Mesenchymal stem cell (in vitro differentiated cells and primary cell): Measurements from ENCODE around the gene PLEK.
"Not testable (repeated sequence)": the region's sequence is repeated elsewhere in the genome, so short reads cannot be mapped to it uniquely, and the experiment has no call there.

Source experiments
- DNase-seq: peaks from one replicate; pipeline ENCODE4 v3.0.0-alpha.2; 2013
- H2AFZ ChIP-seq: one replicate; pipeline ENCODE4 v1.6.1; 2013; ENCODE audit warnings: low read depth, mild to moderate bottlenecking, control low read depth, inconsistent platforms, low read length, moderate library complexity
- H2AK5ac ChIP-seq: 2 replicates; pipeline ENCODE4 v1.6.1; 2013; ENCODE audit warnings: low read length, moderate library complexity, mild to moderate bottlenecking, inconsistent platforms; ENCODE audit not compliant: severe bottlenecking
- H2BK120ac ChIP-seq: one replicate; pipeline ENCODE4 v1.6.1; 2013; ENCODE audit warnings: low read depth, mild to moderate bottlenecking, inconsistent platforms, low read length, moderate library complexity
- H2BK12ac ChIP-seq, 2 experiments: one replicate each; pipeline ENCODE4 v1.6.1; 2013; ENCODE audit warnings: inconsistent platforms in 2 of 2, low read length in 2 of 2, mild to moderate bottlenecking in 2 of 2, moderate library complexity in 2 of 2, control low read depth in 1 of 2
- H2BK15ac ChIP-seq: one replicate; pipeline ENCODE4 v1.6.1; 2013; ENCODE audit warnings: mild to moderate bottlenecking, low read depth, inconsistent platforms; ENCODE audit not compliant: poor library complexity, severe bottlenecking
- H2BK5ac ChIP-seq: 2 replicates; pipeline ENCODE4 v1.6.1; 2013; ENCODE audit warnings: low read depth, mild to moderate bottlenecking, low read length, control low read depth, inconsistent platforms; ENCODE audit not compliant: poor library complexity, severe bottlenecking
- H3K14ac ChIP-seq, 2 experiments: one replicate each; pipeline ENCODE4 v1.6.1; 2013; ENCODE audit warnings: inconsistent platforms in 2 of 2, low read length in 2 of 2, control low read depth in 1 of 2, mild to moderate bottlenecking in 1 of 2, moderate library complexity in 1 of 2
- H3K18ac ChIP-seq, 2 experiments: one replicate each; pipeline ENCODE4 v1.6.1; 2013; ENCODE audit warnings: inconsistent platforms in 2 of 2, low read length in 2 of 2, control low read depth in 1 of 2, low read depth in 1 of 2, mild to moderate bottlenecking in 1 of 2
- H3K23ac ChIP-seq, 2 experiments: one replicate each; pipeline ENCODE4 v1.6.1; 2013; ENCODE audit warnings: inconsistent platforms in 2 of 2, low read length in 2 of 2, mild to moderate bottlenecking in 2 of 2, moderate library complexity in 2 of 2, control low read depth in 1 of 2
- H3K27ac ChIP-seq: 2 replicates; pipeline ENCODE4 v1.5.1; 2013; ENCODE audit warnings: mild to moderate bottlenecking, moderate library complexity, low read length, control low read depth, inconsistent platforms; ENCODE audit not compliant: poor library complexity, severe bottlenecking
- H3K27me3 ChIP-seq, 2 experiments: 2 replicates each; pipeline versions ENCODE4 v1.6.1 to v1.7.0; 2013; ENCODE audit warnings: low read length in 2 of 2, mild to moderate bottlenecking in 2 of 2, moderate library complexity in 2 of 2, control low read depth in 1 of 2, inconsistent platforms in 1 of 2; ENCODE audit not compliant: control insufficient read depth in 1 of 2, insufficient read depth in 1 of 2
- H3K36me3 ChIP-seq, 2 experiments: 2 replicates each; pipeline versions ENCODE4 v1.6.1 to v1.7.0; 2013; ENCODE audit warnings: low read length in 2 of 2, control low read depth in 1 of 2, inconsistent platforms in 1 of 2, low read depth in 1 of 2, mild to moderate bottlenecking in 1 of 2; ENCODE audit not compliant: insufficient read depth in 2 of 2, control insufficient read depth in 1 of 2
- H3K4ac ChIP-seq, 2 experiments: one replicate each; pipeline ENCODE4 v1.6.1; 2013; ENCODE audit warnings: inconsistent platforms in 2 of 2, low read length in 2 of 2, mild to moderate bottlenecking in 2 of 2, moderate library complexity in 2 of 2, control low read depth in 1 of 2, low read depth in 1 of 2
- H3K4me1 ChIP-seq: 2 replicates; pipeline ENCODE4 v1.6.1; 2013; ENCODE audit warnings: low read depth, low read length, control low read depth; ENCODE audit not compliant: control insufficient read depth, insufficient read depth
- H3K4me2 ChIP-seq: 2 replicates; pipeline ENCODE4 v1.6.1; 2013; ENCODE audit warnings: low read length, mild to moderate bottlenecking, inconsistent platforms; ENCODE audit not compliant: poor library complexity, severe bottlenecking
- H3K4me3 ChIP-seq, 2 experiments: 2 replicates each; pipeline versions ENCODE4 v1.5.1 to v1.7.0; 2013; ENCODE audit warnings: low read length in 2 of 2, mild to moderate bottlenecking in 2 of 2, control low read depth in 1 of 2, low read depth in 1 of 2; ENCODE audit not compliant: insufficient read depth in 1 of 2
- H3K79me1 ChIP-seq: replicated peaks from 2 replicates; pipeline ENCODE4 v1.6.1; 2013; ENCODE audit warnings: mild to moderate bottlenecking, control low read depth, low read length, inconsistent platforms; ENCODE audit not compliant: poor library complexity, severe bottlenecking
- H3K9ac ChIP-seq: 2 replicates; pipeline ENCODE4 v1.7.0; 2013; ENCODE audit warnings: mild to moderate bottlenecking, low read length, moderate library complexity
- H3K9me3 ChIP-seq: 2 replicates; pipeline ENCODE4 v1.7.0; 2013; ENCODE audit warnings: mild to moderate bottlenecking, low read length; ENCODE audit not compliant: control insufficient read depth
- H4K8ac ChIP-seq: one replicate; pipeline ENCODE4 v1.6.1; 2013; ENCODE audit warnings: inconsistent platforms, mild to moderate bottlenecking, low read length, moderate library complexity
- H4K91ac ChIP-seq: one replicate; pipeline ENCODE4 v1.6.1; 2013; ENCODE audit warnings: mild to moderate bottlenecking, low read length, inconsistent platforms
- WGBS: methylation state at CpG from one replicate; pipeline ENCODE4 v1.1.7; 2013; ENCODE audit warnings: mixed read lengths; 5-methylcytosine and 5-hydroxymethylcytosine counted together

PLEK gene

GRCh38 chr2:68441179-68441993 is 76.3 kb downstream of the PLEK start:
- peak; percentile 87 for DNase-seq
- Histone ChIP-seq H3K9me3 (no peaks in the 10 kb centered on the region), H3K4me3 (no peak overlapping the region), H3K27me3 (peaks cover 4 to 8% of the 10 kb centered on the region in 2 experiments), H2BK15ac (no peak overlapping the region), H2BK120ac (no peak overlapping the region), H3K79me1 (no peaks in the 10 kb centered on the region), H3K4me1 (no peaks in the 10 kb centered on the region), H3K14ac (no peak overlapping the region), H2BK5ac (no peak overlapping the region), H2AK5ac (no peak overlapping the region), H3K23ac (no peak overlapping the region), H2AFZ (no peak overlapping the region), H3K4me2 (no peak overlapping the region), H3K9ac (no peak overlapping the region), H3K36me3 (no peaks in the 10 kb centered on the region), H3K4ac (no peak overlapping the region), H3K27ac (no peak overlapping the region), H2BK12ac (no peak overlapping the region), H3K18ac (no peak overlapping the region), H4K8ac (no peak overlapping the region), H4K91ac (no peak overlapping the region)
- WGBS, result 39% methylated on average over 5 of the region's 6 CpGs

- no peaks in the 10 kb centered on the region for H3K36me3 ChIP-seq
- no peak overlapping the region for H3K18ac ChIP-seq
Observed at GRCh38 chr2:68441994-68442322, 76.9 kb downstream of the PLEK start.

GRCh38 chr2:68446425-68446824 is 81.3 kb downstream of the PLEK start:
- H3K4me3 ChIP-seq, H3K4me1 ChIP-seq, H3K4me2 ChIP-seq, H4K91ac ChIP-seq, H2BK5ac ChIP-seq, H3K79me1 ChIP-seq, H3K27me3 ChIP-seq, H2AK5ac ChIP-seq, H3K27ac ChIP-seq, H3K14ac ChIP-seq, H3K23ac ChIP-seq, H3K18ac ChIP-seq, H3K4ac ChIP-seq, H2BK15ac ChIP-seq, H4K8ac ChIP-seq, H3K9me3 ChIP-seq, DNase-seq, H2AFZ ChIP-seq, H3K9ac ChIP-seq, H2BK12ac ChIP-seq, H3K36me3 ChIP-seq, H2BK120ac ChIP-seq: not testable (repeated sequence)
- WGBS, result 100% methylated on average over 1 of the region's 3 CpGs

More at GRCh38 chr2:68441994-68442322, 76.9 kb downstream of the PLEK start:
- H2BK5ac ChIP-seq, result no peak overlapping the region
- H3K4me1 ChIP-seq, result no peaks in the 10 kb centered on the region
- no peak overlapping the region for H3K14ac ChIP-seq
- no peaks in the 10 kb centered on the region for H3K79me1 ChIP-seq
- no peak overlapping the region for H2AK5ac ChIP-seq
- H3K4me2 ChIP-seq, result no peak overlapping the region
- no peak overlapping the region for H2BK120ac ChIP-seq
- DNase-seq, result no peak
- H4K8ac ChIP-seq, result no peak overlapping the region
- H3K23ac ChIP-seq, result no peak overlapping the region
- no peak overlapping the region for H2AFZ ChIP-seq
- no peak overlapping the region for H2BK12ac ChIP-seq
- no peak overlapping the region for H2BK15ac ChIP-seq
- peaks cover 4 to 8% of the 10 kb centered on the region in 2 experiments for H3K27me3 ChIP-seq
- no peak overlapping the region for H3K4me3 ChIP-seq
- H3K27ac ChIP-seq, result no peak overlapping the region
- no peak overlapping the region for H4K91ac ChIP-seq
- H3K4ac ChIP-seq, result no peak overlapping the region
- no peaks in the 10 kb centered on the region for H3K9me3 ChIP-seq
- no peak overlapping the region for H3K9ac ChIP-seq
- WGBS, result 80% methylated on average over 2 of the region's 2 CpGs
